Kidney (tissue), 14 donors: ENCODE measurements around the gene CCDC63. TPM values are rescaled to one million over a fixed set of nuclear protein-coding genes. Genes with fewer than 3 reads are reported as not detected.

Experiments
- DNase-seq, 5 donors: peaks; one replicate each; pipeline ENCODE4 v3.0.0-alpha.2; 2013 to 2020
- FAIRE-seq: peaks from 2 replicates; lab custom pipeline; 2012; peaks lifted over from hg19 to GRCh38; lab: Jason Lieb, UNC
- H3K27ac ChIP-seq, 2 donors: one replicate each; pipeline ENCODE4 v1.7.0; 2013; ENCODE audit warnings: low read depth in 2 of 2, low read length in 2 of 2, inconsistent platforms in 1 of 2
- H3K27me3 ChIP-seq: one replicate; pipeline ENCODE4 v1.7.1; 2013; ENCODE audit warnings: low read length, inconsistent platforms; ENCODE audit not compliant: control insufficient read depth, insufficient read depth
- H3K36me3 ChIP-seq, 3 donors: one replicate each; pipeline versions ENCODE4 v1.7.0 to v1.7.1; 2013; ENCODE audit warnings: low read length in 3 of 3, control low read depth in 1 of 3, inconsistent platforms in 1 of 3; ENCODE audit not compliant: insufficient read depth in 3 of 3, control insufficient read depth in 2 of 3
- H3K4me1 ChIP-seq, 3 donors: one replicate each; pipeline versions ENCODE4 v1.7.0 to v1.7.1; 2013; ENCODE audit warnings: low read length in 3 of 3, inconsistent platforms in 1 of 3, low read depth in 1 of 3; ENCODE audit not compliant: control insufficient read depth in 2 of 3, insufficient read depth in 2 of 3
- H3K4me3 ChIP-seq, 3 donors: one replicate each; pipeline versions ENCODE4 v1.7.0 to v1.8.1; 2013; ENCODE audit warnings: low read length in 3 of 3, control low read depth in 1 of 3, inconsistent platforms in 1 of 3
- H3K9ac ChIP-seq, 3 donors: one replicate each; pipeline versions ENCODE4 v1.7.0 to v1.7.1; 2013; ENCODE audit warnings: low read length in 3 of 3, control low read depth in 1 of 3, inconsistent platforms in 1 of 3
- H3K9me3 ChIP-seq, 3 donors: one replicate each; pipeline versions ENCODE4 v1.7.0 to v1.7.1; 2013; ENCODE audit warnings: low read length in 3 of 3, control low read depth in 1 of 3, inconsistent platforms in 1 of 3; ENCODE audit not compliant: control insufficient read depth in 2 of 3, insufficient read depth in 1 of 3
- CTCF ChIP-seq: IDR thresholded peaks from 3 replicates; pipeline ENCODE4 v1.5.1; 2012; ENCODE audit warnings: mild to moderate bottlenecking, moderate library complexity, borderline replicate concordance; ENCODE audit not compliant: insufficient read depth; ENCODE audit errors: extremely low read depth
- intact Hi-C: fragments of 100-400 bp; cut with DNase I; formaldehyde crosslinking; loops from one replicate; pipeline ENCODE4 v1.11.1; 2022
- polyA plus RNA-seq: library from polyadenylated mRNA; stranded (reverse); fragments of 350-450 nt; fragmentation: Illumina TruSeq; extraction: RNeasy Lipid Tissue Mini Kit (QIAGEN cat#74804); gene quantifications from one replicate; pipeline ENCODE4 v1.2.3, GENCODE V29; 2014; ENCODE audit warnings: low read depth, low replicate concordance; ENCODE audit not compliant: insufficient read depth
- total RNA-seq: library from RNA; stranded (reverse); fragmentation: NEBNext Ultra II Directional; extraction: Animal tissue kit (Norgen Biotek cat#: 25700); gene quantifications from one replicate; pipeline ENCODE4 v1.2.1, GENCODE V29; 2021
- donor health status: control.
- donor health status: control.
- donor health status: control.
- donor health status: control.
- donor health status: control.
- donor health status: DM: yes; HTN: yes; CAD: no.
- donor health status: Normal renal cell carcinoma (clear cell type).

The CCDC63 gene
- total and polyA plus RNA-seq, 2 donors from 2014 or later = not detected

GRCh38 chr12:110893956-110894355, 47.2 kb downstream of the CCDC63 start:
- H3K4me1 ChIP-seq = peaks cover 0 to 2% (median 0%) of the 10 kb centered on the region in 3 donors
- DNase-seq (no peak), FAIRE-seq (no peak)
- no peak overlapping the region for H3K4me3 ChIP-seq
- no peak overlapping the region for H3K27ac ChIP-seq
- H3K36me3 ChIP-seq = no peaks in the 10 kb centered on the region
- no peaks in the 10 kb centered on the region for H3K27me3 ChIP-seq
- no peak overlapping the region for H3K9ac ChIP-seq
- TF ChIP-seq CTCF = no peak
- intact Hi-C loops = no loop called here
- no peaks in the 10 kb centered on the region for H3K9me3 ChIP-seq

- H3K27me3 ChIP-seq = no peaks in the 10 kb centered on the region
- no peaks in the 10 kb centered on the region for H3K36me3 ChIP-seq
- peaks cover 0 to 2% (median 0%) of the 10 kb centered on the region in 3 donors for H3K4me1 ChIP-seq
- intact Hi-C loops = no loop called here
- no peak overlapping the region for H3K4me3 ChIP-seq
- H3K27ac ChIP-seq = no peak overlapping the region
- no peak for TF ChIP-seq CTCF
- no peaks in the 10 kb centered on the region for H3K9me3 ChIP-seq
- DNase-seq = peak in 1 of 5 donors; percentile 45
- no peak for FAIRE-seq
- no peak overlapping the region for H3K9ac ChIP-seq
Measured at GRCh38 chr12:110896559-110896958, 49.8 kb downstream of the CCDC63 start.

- Histone ChIP-seq H3K9ac (no peak overlapping the region), H3K4me3 (no peak overlapping the region), H3K27me3 (no peaks in the 10 kb centered on the region), H3K4me1 (no peaks in the 10 kb centered on the region), H3K27ac (no peak overlapping the region), H3K36me3 (no peaks in the 10 kb centered on the region), H3K9me3 (no peaks in the 10 kb centered on the region)
- no peak for TF ChIP-seq CTCF
- DNase-seq = no peak
- FAIRE-seq = no peak
- intact Hi-C loops = no loop called here
Measured at GRCh38 chr12:110901401-110901800, 54.6 kb downstream of the CCDC63 start.

- no peak for TF ChIP-seq CTCF
- DNase-seq (no peak), FAIRE-seq (no peak)
- Histone ChIP-seq H3K27me3 (no peaks in the 10 kb centered on the region), H3K9ac (no peak overlapping the region), H3K36me3 (no peaks in the 10 kb centered on the region), H3K27ac (no peak overlapping the region), H3K9me3 (no peaks in the 10 kb centered on the region), H3K4me1 (no peaks in the 10 kb centered on the region), H3K4me3 (no peak overlapping the region)
- intact Hi-C loops = no loop called here
Measured at GRCh38 chr12:110903511-110903910, 56.7 kb downstream of the CCDC63 start.
